SK-N-SH treated with all-trans-retinoic acid at 6 μM for 48 hours (cell line): ENCODE results near the gene UHRF1.

Experiments used
- ARNTL ChIP-seq: fragments of 450-650 bp; formaldehyde crosslinking; IDR thresholded peaks from 2 replicates; pipeline ENCODE4 v1.5.0; 2020; ENCODE audit warnings: low read depth, mild to moderate bottlenecking, moderate library complexity, borderline replicate concordance
- GLIS3 ChIP-seq: fragments of 250-450 bp; sonication (Bioruptor Pico); IDR thresholded peaks from 2 replicates; pipeline ENCODE4 v1.5.0; 2020; ENCODE audit warnings: mild to moderate bottlenecking, moderate library complexity
- RARB ChIP-seq: fragments of 250-450 bp; sonication (Bioruptor Pico); IDR thresholded peaks from 2 replicates; pipeline ENCODE4 v1.8.0; 2021; ENCODE audit warnings: mild to moderate bottlenecking, moderate library complexity
- SNAI2 ChIP-seq: fragments of 250-450 bp; sonication (Bioruptor Pico); IDR thresholded peaks from 2 replicates; pipeline ENCODE4 v1.5.0; 2020; ENCODE audit warnings: mild to moderate bottlenecking, moderate library complexity
- ZC3H10 ChIP-seq: fragments of 250-450 bp; sonication (Bioruptor Pico); IDR thresholded peaks from 2 replicates; pipeline ENCODE4 v1.5.1; 2021; ENCODE audit warnings: mild to moderate bottlenecking, moderate library complexity
- ZFP3 ChIP-seq: fragments of 250-450 bp; sonication (Bioruptor Pico); IDR thresholded peaks from 2 replicates; pipeline ENCODE4 v1.5.0; 2020; ENCODE audit warnings: mild to moderate bottlenecking, moderate library complexity
- ZFP30 ChIP-seq: fragments of 450-650 bp; formaldehyde crosslinking; IDR thresholded peaks from 2 replicates; pipeline ENCODE4 v1.5.0; 2022; ENCODE audit warnings: mild to moderate bottlenecking, moderate library complexity
- ZNF565 ChIP-seq: fragments of 450-650 bp; formaldehyde crosslinking; conservative IDR thresholded peaks from 2 replicates; pipeline ENCODE4 v1.5.0; 2020; ENCODE audit warnings: low read depth, mild to moderate bottlenecking, moderate library complexity
- ZNF8 ChIP-seq: fragments of 450-650 bp; formaldehyde crosslinking; IDR thresholded peaks from 2 replicates; pipeline ENCODE4 v1.5.0; 2020; ENCODE audit warnings: mild to moderate bottlenecking, moderate library complexity
- TF ChIP-seq, protein P1 (sequence below): fragments of 250-450 bp; sonication (Bioruptor Pico); IDR thresholded peaks from 2 replicates; pipeline ENCODE4 v1.5.1; 2021; ENCODE audit warnings: mild to moderate bottlenecking, moderate library complexity
- TF ChIP-seq, protein P2 (sequence below): fragments of 250-450 bp; sonication (Bioruptor Pico); IDR thresholded peaks from 2 replicates; pipeline ENCODE4 v1.5.0; 2020; ENCODE audit warnings: mild to moderate bottlenecking, moderate library complexity
- TF ChIP-seq, protein P3 (sequence below): fragments of 250-450 bp; sonication (Bioruptor Pico); IDR thresholded peaks from 2 replicates; pipeline ENCODE4 v1.8.0; 2020; ENCODE audit warnings: mild to moderate bottlenecking, moderate library complexity, borderline replicate concordance
- TF ChIP-seq, protein P4 (sequence below): fragments of 250-450 bp; sonication (Bioruptor Pico); IDR thresholded peaks from 2 replicates; pipeline ENCODE4 v1.8.0; 2021; ENCODE audit warnings: low read depth, mild to moderate bottlenecking, moderate library complexity, borderline replicate concordance

DNA sequence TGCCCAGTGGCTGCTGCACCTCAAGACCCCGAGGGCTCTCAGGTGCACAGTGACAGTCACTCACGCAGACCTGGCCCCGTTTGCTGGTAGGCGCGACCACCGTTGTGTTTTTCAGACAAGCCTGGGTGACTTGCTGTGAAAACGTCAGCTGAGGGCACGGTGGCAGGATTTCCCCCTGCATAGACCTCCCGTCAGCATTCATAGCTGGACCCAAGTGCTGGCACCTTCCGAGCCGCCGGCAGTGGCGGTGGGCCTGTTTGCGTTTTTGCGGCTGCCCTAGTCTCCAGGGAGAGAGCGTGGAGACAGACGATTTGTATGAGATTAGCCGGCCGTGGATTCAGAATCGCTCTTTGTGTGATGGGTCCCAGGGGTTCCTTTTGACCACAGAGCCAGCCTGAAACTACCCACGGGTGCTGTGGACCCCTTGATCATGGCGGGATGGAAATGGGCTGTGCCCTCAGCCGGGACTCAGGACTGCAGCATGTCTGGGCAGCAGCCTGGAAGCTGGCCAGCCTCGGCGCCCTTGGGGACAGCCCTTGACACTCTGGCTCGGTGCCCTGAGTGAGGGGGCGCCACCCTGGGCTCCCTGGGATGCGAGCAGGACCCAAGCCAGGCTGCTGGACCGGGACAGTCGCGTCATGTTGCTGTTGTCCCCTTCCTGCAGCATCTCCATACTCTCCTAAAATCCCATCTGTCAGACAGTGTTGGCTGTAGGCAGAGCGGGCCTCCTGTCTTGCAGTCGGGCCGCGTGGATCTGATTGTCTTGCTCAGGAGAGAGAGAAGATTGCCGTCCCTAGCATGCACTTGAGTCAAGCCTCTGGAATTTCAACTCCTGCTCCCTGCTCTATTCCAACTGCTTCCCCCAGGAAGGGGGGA is 68.2 kb downstream of the UHRF1 start:
- TF ChIP-seq ZFP30 (CRISPR knock-in tag), result no peak
- no peak for TF ChIP-seq ARNTL
- TF ChIP-seq SNAI2 (CRISPR knock-in tag), result no peak
- no peak for TF ChIP-seq ZC3H10
- TF ChIP-seq, protein P1, sequence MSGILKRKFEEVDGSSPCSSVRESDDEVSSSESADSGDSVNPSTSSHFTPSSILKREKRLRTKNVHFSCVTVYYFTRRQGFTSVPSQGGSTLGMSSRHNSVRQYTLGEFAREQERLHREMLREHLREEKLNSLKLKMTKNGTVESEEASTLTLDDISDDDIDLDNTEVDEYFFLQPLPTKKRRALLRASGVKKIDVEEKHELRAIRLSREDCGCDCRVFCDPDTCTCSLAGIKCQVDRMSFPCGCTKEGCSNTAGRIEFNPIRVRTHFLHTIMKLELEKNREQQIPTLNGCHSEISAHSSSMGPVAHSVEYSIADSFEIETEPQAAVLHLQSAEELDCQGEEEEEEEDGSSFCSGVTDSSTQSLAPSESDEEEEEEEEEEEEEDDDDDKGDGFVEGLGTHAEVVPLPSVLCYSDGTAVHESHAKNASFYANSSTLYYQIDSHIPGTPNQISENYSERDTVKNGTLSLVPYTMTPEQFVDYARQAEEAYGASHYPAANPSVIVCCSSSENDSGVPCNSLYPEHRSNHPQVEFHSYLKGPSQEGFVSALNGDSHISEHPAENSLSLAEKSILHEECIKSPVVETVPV, result no peak
- TF ChIP-seq, protein P2, sequence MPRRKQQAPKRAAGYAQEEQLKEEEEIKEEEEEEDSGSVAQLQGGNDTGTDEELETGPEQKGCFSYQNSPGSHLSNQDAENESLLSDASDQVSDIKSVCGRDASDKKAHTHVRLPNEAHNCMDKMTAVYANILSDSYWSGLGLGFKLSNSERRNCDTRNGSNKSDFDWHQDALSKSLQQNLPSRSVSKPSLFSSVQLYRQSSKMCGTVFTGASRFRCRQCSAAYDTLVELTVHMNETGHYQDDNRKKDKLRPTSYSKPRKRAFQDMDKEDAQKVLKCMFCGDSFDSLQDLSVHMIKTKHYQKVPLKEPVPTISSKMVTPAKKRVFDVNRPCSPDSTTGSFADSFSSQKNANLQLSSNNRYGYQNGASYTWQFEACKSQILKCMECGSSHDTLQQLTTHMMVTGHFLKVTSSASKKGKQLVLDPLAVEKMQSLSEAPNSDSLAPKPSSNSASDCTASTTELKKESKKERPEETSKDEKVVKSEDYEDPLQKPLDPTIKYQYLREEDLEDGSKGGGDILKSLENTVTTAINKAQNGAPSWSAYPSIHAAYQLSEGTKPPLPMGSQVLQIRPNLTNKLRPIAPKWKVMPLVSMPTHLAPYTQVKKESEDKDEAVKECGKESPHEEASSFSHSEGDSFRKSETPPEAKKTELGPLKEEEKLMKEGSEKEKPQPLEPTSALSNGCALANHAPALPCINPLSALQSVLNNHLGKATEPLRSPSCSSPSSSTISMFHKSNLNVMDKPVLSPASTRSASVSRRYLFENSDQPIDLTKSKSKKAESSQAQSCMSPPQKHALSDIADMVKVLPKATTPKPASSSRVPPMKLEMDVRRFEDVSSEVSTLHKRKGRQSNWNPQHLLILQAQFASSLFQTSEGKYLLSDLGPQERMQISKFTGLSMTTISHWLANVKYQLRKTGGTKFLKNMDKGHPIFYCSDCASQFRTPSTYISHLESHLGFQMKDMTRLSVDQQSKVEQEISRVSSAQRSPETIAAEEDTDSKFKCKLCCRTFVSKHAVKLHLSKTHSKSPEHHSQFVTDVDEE, result no peak
- TF ChIP-seq, protein P3, sequence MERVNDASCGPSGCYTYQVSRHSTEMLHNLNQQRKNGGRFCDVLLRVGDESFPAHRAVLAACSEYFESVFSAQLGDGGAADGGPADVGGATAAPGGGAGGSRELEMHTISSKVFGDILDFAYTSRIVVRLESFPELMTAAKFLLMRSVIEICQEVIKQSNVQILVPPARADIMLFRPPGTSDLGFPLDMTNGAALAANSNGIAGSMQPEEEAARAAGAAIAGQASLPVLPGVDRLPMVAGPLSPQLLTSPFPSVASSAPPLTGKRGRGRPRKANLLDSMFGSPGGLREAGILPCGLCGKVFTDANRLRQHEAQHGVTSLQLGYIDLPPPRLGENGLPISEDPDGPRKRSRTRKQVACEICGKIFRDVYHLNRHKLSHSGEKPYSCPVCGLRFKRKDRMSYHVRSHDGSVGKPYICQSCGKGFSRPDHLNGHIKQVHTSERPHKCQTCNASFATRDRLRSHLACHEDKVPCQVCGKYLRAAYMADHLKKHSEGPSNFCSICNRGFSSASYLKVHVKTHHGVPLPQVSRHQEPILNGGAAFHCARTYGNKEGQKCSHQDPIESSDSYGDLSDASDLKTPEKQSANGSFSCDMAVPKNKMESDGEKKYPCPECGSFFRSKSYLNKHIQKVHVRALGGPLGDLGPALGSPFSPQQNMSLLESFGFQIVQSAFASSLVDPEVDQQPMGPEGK (CRISPR knock-in tag), result no peak
- TF ChIP-seq RARB (CRISPR knock-in tag), result no peak
- TF ChIP-seq, protein P4, sequence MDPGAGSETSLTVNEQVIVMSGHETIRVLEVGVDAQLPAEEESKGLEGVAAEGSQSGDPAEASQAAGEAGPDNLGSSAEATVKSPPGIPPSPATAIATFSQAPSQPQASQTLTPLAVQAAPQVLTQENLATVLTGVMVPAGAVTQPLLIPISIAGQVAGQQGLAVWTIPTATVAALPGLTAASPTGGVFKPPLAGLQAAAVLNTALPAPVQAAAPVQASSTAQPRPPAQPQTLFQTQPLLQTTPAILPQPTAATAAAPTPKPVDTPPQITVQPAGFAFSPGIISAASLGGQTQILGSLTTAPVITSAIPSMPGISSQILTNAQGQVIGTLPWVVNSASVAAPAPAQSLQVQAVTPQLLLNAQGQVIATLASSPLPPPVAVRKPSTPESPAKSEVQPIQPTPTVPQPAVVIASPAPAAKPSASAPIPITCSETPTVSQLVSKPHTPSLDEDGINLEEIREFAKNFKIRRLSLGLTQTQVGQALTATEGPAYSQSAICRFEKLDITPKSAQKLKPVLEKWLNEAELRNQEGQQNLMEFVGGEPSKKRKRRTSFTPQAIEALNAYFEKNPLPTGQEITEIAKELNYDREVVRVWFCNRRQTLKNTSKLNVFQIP (CRISPR knock-in tag), result no peak
- TF ChIP-seq GLIS3, result no peak
- TF ChIP-seq ZNF565, result no peak
- no peak for TF ChIP-seq ZFP3 (CRISPR knock-in tag)
- TF ChIP-seq ZNF8 (CRISPR knock-in tag), result no peak
